ENCODE measurements around the gene SV2B.

Gene SV2B

DNA sequence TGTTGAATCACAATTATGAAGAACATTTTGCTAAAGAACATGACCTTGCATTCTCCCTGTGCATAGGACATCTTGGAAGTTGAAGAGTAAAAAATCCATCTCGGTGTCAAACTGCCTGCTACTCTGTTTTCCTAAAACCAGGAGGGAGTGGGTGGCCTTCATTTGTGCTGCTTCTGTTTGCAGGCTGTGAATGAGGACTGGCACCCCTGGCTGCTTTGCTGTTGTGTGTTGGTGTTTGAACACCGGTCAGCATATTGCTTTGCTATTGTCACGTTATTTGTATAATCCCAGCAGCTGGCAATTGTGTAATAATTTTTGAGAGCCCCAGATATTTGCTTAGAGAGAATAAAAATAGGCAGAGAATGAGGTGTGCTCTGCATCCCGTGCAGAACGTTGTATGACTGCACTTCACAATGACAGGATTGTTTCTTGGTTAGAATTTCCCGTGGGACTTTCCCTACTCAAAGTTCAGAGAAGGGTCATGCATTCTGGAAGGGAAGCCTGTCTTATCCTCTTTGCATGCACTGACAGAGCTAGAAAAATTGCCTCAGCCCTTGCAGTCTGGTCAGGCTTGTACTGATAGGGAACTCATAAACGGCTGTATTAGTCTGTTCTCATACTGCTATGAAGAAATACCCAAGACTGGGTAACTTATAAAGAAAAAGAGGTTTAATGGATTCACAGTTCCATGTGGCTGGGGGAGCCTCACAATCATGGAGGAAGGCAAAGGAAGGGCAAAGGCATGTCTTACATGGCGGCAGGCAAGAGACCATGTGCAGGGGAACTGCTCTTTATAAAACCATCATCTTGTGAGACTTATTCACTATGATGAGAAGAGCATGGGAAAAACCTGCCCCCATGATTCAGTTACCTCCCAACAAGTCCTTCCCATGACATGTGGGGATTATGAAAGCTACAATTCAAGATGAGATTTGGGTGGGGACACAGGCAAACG, 16.3 kb downstream of the SV2B start:
- TF ChIP-seq, protein P1, sequence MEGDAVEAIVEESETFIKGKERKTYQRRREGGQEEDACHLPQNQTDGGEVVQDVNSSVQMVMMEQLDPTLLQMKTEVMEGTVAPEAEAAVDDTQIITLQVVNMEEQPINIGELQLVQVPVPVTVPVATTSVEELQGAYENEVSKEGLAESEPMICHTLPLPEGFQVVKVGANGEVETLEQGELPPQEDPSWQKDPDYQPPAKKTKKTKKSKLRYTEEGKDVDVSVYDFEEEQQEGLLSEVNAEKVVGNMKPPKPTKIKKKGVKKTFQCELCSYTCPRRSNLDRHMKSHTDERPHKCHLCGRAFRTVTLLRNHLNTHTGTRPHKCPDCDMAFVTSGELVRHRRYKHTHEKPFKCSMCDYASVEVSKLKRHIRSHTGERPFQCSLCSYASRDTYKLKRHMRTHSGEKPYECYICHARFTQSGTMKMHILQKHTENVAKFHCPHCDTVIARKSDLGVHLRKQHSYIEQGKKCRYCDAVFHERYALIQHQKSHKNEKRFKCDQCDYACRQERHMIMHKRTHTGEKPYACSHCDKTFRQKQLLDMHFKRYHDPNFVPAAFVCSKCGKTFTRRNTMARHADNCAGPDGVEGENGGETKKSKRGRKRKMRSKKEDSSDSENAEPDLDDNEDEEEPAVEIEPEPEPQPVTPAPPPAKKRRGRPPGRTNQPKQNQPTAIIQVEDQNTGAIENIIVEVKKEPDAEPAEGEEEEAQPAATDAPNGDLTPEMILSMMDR (IDR thresholded peaks at IDR 0.05; ENCODE audit: low read depth, low read length), result no peak
- H3K4me3 ChIP-seq (ENCODE audit: low read depth, low read length), result no peak overlapping the region

DNA sequence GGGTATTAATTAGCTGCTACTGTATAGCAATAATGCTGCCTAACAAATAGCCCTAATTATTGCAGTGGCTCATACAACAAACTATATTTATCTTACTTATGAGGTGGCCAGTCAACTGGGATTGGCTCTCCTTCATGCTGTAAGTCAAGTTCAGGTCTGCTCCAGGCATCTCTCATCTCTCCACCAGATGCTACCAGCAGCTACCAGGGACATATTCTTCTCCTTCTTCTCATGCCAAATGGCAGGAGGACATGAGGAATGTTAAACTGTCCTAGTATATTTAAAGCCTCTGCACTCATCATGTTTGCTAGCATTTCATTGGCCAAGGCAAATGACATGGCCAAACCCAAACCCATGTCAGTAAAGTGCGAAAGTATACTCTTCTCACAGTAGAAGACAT, 17.3 kb downstream of the SV2B start:
- TF ChIP-seq, protein P1 (IDR thresholded peaks at IDR 0.05; ENCODE audit: low read depth, low read length), result no peak
- no peak overlapping the region for H3K4me3 ChIP-seq (ENCODE audit: low read depth, low read length)

DNA sequence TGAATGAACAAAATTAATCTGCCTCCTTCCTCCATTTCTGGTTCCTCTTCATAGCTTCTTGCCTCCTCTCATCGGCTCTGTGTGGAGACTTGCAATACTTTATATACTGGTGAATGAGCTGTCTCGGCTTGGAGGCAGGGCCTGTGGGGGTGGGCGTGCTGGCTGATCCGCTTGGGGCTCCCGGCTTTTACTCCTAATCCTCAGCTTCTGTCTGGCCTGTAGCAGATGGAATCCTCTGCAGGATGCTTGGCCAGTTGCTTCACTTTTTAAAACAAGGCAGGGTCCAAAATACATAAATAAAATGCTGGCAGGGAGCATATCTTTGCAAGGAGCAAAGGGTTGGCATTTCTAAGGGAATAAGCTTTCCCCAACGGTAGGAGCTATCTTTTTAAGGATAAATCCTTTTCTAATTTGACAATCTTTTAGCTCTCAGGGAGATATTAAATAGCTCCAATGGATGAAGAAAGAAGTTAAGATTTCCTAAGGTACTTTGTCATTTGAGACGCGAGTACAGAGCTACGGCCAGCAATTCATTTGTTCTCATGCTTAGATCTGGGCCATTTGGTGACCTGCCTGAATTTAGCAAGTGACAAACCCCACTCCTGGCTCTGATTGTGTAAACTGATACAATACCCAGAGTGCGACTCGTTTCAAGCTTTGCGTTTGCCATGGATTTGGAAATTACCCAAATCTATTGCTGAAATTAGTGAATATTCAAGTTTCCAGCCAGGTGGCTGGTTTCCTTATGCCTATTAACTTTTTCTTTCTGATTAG, 18.9 kb downstream of the SV2B start:
- no peak overlapping the region for H3K4me3 ChIP-seq (ENCODE audit: low read depth, low read length)
- TF ChIP-seq, protein P1 (IDR thresholded peaks at IDR 0.05; ENCODE audit: low read depth, low read length), result no peak

DNA sequence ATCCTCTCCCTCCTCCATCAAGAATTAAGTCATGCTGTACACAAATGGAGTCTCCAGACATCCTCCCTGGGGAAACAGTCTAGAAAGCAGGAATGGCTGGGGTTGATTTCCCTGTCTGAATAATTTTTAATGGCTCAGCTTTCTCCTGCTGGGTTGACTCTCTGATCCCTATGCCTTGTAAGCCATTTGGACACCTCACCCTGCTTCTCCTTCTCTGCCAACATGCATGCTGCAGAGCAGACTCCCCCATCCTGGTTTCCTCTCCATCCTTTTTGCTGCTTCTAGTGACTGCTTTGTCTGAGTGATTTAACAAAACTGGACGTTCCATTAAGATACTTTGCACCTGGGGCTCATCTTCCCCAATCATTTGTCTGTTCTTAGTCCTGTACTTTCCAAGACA, 22.2 kb downstream of the SV2B start:
- no peak overlapping the region for H3K4me3 ChIP-seq (ENCODE audit: low read depth, low read length)
- TF ChIP-seq, protein P1 (IDR thresholded peaks at IDR 0.05; ENCODE audit: low read depth, low read length), result no peak

DNA sequence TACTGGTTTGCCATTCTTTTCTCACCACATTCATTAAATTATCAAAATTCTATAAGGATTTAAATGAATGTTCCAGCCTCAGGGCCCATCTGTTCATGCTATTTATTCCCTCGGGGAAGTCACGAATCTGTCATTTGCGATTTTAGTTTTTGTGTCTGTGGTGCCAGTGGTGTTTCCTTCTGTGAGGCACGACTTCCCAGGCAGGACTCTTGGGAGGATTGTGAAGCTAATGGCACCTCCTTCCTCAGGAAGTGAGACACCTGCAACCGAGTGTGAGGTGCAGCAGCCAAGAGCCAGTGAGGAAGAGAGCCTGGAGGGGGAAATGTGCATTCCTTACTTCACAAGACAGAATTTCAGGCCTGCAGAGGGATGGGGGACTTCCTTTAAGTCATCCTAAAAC, 24.1 kb downstream of the SV2B start:
- TF ChIP-seq, protein P1 (IDR thresholded peaks at IDR 0.05; ENCODE audit: low read depth, low read length), result no peak
- no peak overlapping the region for H3K4me3 ChIP-seq (ENCODE audit: low read depth, low read length)

DNA sequence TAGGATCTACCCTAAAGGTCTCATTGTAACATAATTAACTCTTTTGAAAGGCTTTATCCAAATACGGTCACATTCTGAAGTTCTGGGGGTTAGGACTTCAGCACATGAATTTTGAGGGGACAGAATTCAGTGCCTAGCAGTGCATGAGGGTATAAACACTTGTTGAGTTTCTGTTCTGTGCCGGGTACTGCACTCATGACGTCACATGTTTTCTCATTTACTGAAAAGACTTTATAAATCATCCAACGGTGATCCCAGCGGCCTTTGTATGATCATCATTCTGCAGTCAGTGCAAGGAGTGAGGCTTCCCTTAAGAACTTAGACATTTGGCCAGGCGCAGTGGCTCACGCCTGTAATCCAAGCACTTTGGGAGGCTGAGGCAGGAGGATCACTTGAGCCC, 25.1 kb downstream of the SV2B start:
- TF ChIP-seq, protein P1 (IDR thresholded peaks at IDR 0.05; ENCODE audit: low read depth, low read length), result no peak

DNA sequence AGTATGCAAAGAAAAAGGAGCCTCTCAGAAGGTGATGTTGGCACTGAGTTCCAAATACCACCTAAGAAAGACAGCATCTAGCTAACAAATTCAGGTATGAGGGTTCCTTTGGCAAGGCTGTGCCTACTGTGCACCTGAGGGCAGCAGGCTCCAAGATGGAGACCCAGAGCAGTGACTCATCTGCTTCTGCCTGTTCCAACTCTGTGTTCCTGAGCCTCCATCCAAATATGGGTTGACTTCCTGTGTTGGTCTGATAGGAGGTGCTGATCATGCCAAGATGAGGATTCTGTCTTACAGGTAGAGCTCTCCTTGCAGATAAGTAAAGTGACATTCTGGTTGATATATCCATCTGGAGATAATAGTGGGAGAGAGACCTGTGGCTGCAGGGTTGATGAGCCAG, 26.0 kb downstream of the SV2B start:
- no peak overlapping the region for H3K4me3 ChIP-seq (ENCODE audit: low read depth, low read length)
- TF ChIP-seq, protein P1 (IDR thresholded peaks at IDR 0.05; ENCODE audit: low read depth, low read length), result no peak

More for the DNA sequence above, 25.1 kb downstream of the SV2B start:
- no peak overlapping the region for H3K4me3 ChIP-seq (ENCODE audit: low read depth, low read length)

All from WI38 (cell line).